ENCODE results near the gene CEP85. TPM values are rescaled to one million over a fixed set of nuclear protein-coding genes. Genes with fewer than 3 reads are reported as not detected.

Gene CEP85
- total RNA-seq, 5 donors from 2014 or later (not counting 1 experiment from before 2014, with no cell fraction given) = 14.2 to 28.5 (median 20.7) TPM

DNA sequence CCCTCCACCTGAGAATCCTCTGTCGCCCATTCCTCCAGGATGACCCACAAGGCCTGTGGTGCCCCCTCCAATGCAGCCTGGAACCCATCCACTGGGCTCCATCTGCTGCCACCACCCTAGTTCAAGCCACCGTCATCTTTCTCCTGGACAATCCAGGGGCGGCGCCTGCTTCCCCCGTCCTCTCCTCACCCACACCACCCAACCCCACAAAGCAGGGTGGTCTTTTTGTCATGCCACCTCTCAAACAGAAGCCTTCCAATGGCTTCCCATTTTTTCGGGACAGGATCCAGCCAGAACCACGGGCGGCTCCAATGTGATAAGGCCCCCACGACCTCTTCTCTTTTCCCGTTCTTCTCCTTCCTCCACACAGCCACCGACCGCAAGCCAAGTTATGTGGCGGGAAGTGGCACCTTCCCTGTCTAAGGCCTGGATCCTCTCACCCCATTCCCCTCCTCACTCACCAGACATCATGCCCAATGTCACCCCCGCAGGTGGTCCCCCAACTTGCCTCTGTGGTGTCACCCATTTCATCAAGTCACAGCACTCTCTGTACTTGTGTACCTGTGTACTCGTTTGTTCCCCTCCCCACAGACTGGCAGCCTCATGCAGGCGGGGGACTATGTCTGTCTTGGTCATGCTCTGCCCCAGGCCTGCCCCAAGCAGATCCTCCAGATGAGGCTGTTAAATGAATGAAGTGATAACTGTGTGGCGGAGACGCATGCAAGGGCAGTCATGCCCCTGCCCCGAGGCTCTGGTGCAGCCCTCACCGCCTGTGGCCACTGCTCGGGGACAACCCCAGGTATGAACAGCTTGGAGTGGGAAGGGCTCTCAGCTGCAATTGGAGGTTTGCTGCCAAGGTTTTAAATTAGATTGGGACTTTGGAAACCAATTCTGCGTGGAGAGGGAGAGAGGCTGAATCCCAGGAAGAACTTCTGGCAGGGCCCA is 61.5 kb downstream of the CEP85 start:
- Mint-ChIP-seq H3K4me1 (peaks cover 30 to 58% (median 56%) of the 10 kb centered on the region in 3 donors), H3K4me3 (no peak overlapping the region), H3K27ac (peak overlapping the region; percentile 67 to 86), H3K9me3 (no peaks in the 10 kb centered on the region), H3K36me3 (peaks cover 15% of the 10 kb centered on the region), H3K27me3 (no peaks in the 10 kb centered on the region)
- WGBS (ENCODE audit: insufficient coverage) = 97% methylated on average over 18 of the region's 22 CpGs
- Histone ChIP-seq H3K36me3 (ENCODE audit: control insufficient read depth in 2 of 2, extremely low read depth in 1 of 2, insufficient read depth in 1 of 2, low read length in 1 of 2) (peaks cover 0 to 6% of the 10 kb centered on the region in 2 donors), H3K27me3 (replicated peaks in 1 of 2; ENCODE audit: control insufficient read depth in 2 of 2, extremely low read depth in 1 of 2, insufficient read depth in 2 of 2, low read length in 1 of 2) (no peaks in the 10 kb centered on the region), H3K4me3 (ENCODE audit: control insufficient read depth in 1 of 2, extremely low read depth in 1 of 2, low read length in 1 of 2) (no peak overlapping the region), H3K9me3 (no peaks in the 10 kb centered on the region), H3K4me1 (ENCODE audit: control insufficient read depth in 1 of 2, extremely low read depth in 1 of 2, insufficient read depth in 2 of 2, low read length in 2 of 2) (peaks cover 13 to 41% of the 10 kb centered on the region in 2 experiments), H3K27ac (ENCODE audit: low read length) (no peak overlapping the region)
- ATAC-seq (replicated peaks in 1 of 4) = no peak
- CTCF ChIA-PET = no interaction called here
- POLR2A ChIA-PET = interaction anchor here in 1 of 2 donors (0.5 kb wide), 1 partner anchor 21 kb away, joined by 4 read pairs; no protein-coding TSS in a partner anchor
- no peak for DNase-seq

DNA sequence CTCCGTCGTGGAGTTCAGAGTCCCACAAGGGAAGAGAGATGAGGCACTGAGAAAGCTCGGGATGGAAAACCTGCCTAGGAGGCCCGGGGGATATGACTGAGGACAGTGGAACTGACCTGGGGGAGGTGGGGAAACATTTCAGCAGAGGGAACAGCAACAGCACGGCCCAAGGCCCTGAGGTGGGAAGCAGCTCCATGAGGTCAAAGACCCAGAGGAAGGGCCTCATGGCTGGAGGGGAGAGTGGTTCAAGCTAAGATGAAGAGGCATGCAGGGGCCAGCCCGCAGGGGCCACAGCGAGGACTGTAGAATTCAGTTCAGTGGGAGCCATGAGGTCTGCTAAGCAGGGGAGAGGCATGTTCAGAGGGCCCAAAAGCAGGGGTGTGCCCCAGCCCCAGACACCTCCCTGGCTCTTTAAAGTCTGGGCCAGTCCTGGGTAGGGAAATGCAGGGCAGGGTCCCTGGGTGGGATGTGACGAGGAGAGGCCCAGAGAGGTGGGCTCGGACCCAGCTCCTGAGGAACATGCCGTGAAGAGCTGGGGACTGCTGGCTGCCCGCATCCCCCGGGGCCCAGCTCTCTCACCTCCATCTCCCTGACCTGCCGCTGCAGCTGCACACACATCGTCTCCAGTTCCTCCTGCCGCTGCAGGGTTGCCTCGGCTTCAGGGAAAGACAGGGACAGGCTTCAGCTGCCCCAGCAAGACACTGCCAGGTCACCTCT is 62.5 kb downstream of the CEP85 start:
- H3K27me3 ChIP-seq (replicated peaks in 1 of 2; ENCODE audit: control insufficient read depth in 2 of 2, extremely low read depth in 1 of 2, insufficient read depth in 2 of 2, low read length in 1 of 2) = no peaks in the 10 kb centered on the region
- no peaks in the 10 kb centered on the region for H3K9me3 ChIP-seq
- Mint-ChIP-seq H3K9me3 (no peaks in the 10 kb centered on the region), H3K4me1 (peaks cover 20 to 51% (median 50%) of the 10 kb centered on the region in 3 donors), H3K36me3 (peaks cover 15% of the 10 kb centered on the region), H3K27me3 (no peaks in the 10 kb centered on the region), H3K4me3 (no peak overlapping the region), H3K27ac (peak overlapping the region in 1 of 2 donors; percentile 73)
- peaks cover 3 to 40% of the 10 kb centered on the region in 2 experiments for H3K4me1 ChIP-seq (ENCODE audit: control insufficient read depth in 1 of 2, extremely low read depth in 1 of 2, insufficient read depth in 2 of 2, low read length in 2 of 2)
- 85% methylated on average over 12 of the region's 16 CpGs for WGBS (ENCODE audit: insufficient coverage)
- DNase-seq (no peak), ATAC-seq (replicated peaks in 1 of 4) (no peak)
- ChIA-PET POLR2A (interaction anchor here in 1 of 2 donors (0.5 kb wide), 1 partner anchor 20 kb away, joined by 4 read pairs; no protein-coding TSS in a partner anchor), CTCF (interaction anchor here in 1 of 2 donors (0.6 kb wide), 1 partner anchor 22 kb away, joined by 5 read pairs; no protein-coding TSS in a partner anchor)
- no peak overlapping the region for H3K4me3 ChIP-seq (ENCODE audit: control insufficient read depth in 1 of 2, extremely low read depth in 1 of 2, low read length in 1 of 2)
- H3K27ac ChIP-seq (ENCODE audit: low read length) = no peak overlapping the region
- H3K36me3 ChIP-seq (ENCODE audit: control insufficient read depth in 2 of 2, extremely low read depth in 1 of 2, insufficient read depth in 1 of 2, low read length in 1 of 2) = peaks cover 0 to 8% of the 10 kb centered on the region in 2 donors

DNA sequence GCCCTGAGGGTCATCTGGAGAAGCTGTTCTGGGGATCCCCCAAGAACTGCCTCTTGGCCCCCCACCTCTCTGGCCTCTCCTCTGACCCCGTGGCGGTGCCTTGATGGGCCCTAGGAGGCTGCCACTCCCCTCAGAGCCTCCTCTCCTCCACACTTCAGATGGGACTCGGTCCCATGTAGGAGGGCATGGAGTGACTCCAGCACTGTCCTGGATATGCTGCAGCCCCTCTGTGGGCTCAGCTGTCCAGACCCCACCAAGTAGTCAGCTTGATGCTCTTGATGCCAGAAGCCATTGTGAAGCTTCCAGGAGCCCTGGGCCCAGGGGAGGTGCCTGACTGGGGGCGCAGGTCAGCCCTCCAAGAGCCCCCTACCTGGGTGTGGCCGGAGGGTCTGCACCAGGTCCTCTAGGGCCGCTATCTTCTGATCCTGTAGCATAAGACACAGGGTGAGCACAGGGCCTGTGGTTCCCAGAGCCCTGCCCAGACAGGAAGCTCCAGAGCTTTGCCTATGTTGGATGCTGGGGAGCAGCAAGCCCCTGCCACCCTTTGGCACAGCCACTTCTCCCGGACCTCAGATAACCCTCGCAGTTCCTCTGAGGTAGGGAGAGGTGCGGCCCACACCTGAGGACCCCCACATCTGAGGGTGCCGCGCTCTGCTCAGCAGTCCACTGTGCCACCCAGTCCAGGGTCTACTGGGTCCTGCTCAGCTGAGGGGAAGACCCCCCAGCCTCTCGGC is 63.2 kb downstream of the CEP85 start:
- WGBS (ENCODE audit: insufficient coverage) = 95% methylated on average over 10 of the region's 12 CpGs
- no peaks in the 10 kb centered on the region for H3K9me3 Mint-ChIP-seq
- H3K4me3 Mint-ChIP-seq = no peak overlapping the region
- H3K4me1 Mint-ChIP-seq = peaks cover 13 to 44% (median 42%) of the 10 kb centered on the region in 3 donors
- Histone ChIP-seq H3K27me3 (replicated peaks in 1 of 2; ENCODE audit: control insufficient read depth in 2 of 2, extremely low read depth in 1 of 2, insufficient read depth in 2 of 2, low read length in 1 of 2) (no peaks in the 10 kb centered on the region), H3K4me3 (ENCODE audit: control insufficient read depth in 1 of 2, extremely low read depth in 1 of 2, low read length in 1 of 2) (no peak overlapping the region), H3K9me3 (no peaks in the 10 kb centered on the region), H3K4me1 (ENCODE audit: control insufficient read depth in 1 of 2, extremely low read depth in 1 of 2, insufficient read depth in 2 of 2, low read length in 2 of 2) (peaks cover 0 to 33% of the 10 kb centered on the region in 2 experiments), H3K36me3 (ENCODE audit: control insufficient read depth in 2 of 2, extremely low read depth in 1 of 2, insufficient read depth in 1 of 2, low read length in 1 of 2) (peaks cover 0 to 9% of the 10 kb centered on the region in 2 donors), H3K27ac (ENCODE audit: low read length) (no peak overlapping the region)
- DNase-seq (no peak), ATAC-seq (replicated peaks in 1 of 4) (no peak)
- POLR2A ChIA-PET = no interaction called here
- H3K36me3 Mint-ChIP-seq = peaks cover 15% of the 10 kb centered on the region
- no peaks in the 10 kb centered on the region for H3K27me3 Mint-ChIP-seq
- CTCF ChIA-PET = interaction anchor here in 1 of 2 donors (1.1 kb wide), 1 partner anchor 8 kb away, joined by 4 read pairs; no protein-coding TSS in a partner anchor
- H3K27ac Mint-ChIP-seq = no peak overlapping the region

DNA sequence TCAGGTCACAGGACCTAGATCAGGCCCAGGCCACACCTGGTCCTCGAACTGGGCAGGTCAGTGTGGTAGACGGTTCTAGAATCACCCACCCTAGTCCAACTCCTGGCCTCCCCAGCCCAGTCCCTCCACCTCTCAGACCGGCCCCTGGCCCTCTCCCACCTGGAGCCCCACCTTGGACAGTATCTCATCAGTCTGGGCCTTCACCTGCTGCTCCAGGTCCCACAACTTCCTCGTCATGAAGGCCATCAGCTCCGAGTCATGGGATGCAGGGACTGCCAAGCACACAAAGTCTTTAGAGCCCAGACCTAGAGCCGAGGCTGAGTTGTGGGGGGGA is 63.8 kb downstream of the CEP85 start:
- no peaks in the 10 kb centered on the region for H3K9me3 Mint-ChIP-seq
- DNase-seq = no peak
- peaks cover 12 to 38% (median 38%) of the 10 kb centered on the region in 3 donors for H3K4me1 Mint-ChIP-seq
- no peak overlapping the region for H3K27ac ChIP-seq (ENCODE audit: low read length)
- ChIA-PET CTCF (interaction anchor here in 1 of 2 donors (1.1 kb wide), 1 partner anchor 9 kb away, joined by 4 read pairs; no protein-coding TSS in a partner anchor), POLR2A (no interaction called here)
- H3K4me1 ChIP-seq (ENCODE audit: control insufficient read depth in 1 of 2, extremely low read depth in 1 of 2, insufficient read depth in 2 of 2, low read length in 2 of 2) = peaks cover 0 to 28% of the 10 kb centered on the region in 2 experiments
- no peak for ATAC-seq (replicated peaks in 1 of 4)
- H3K27ac Mint-ChIP-seq = no peak overlapping the region
- H3K36me3 Mint-ChIP-seq = peaks cover 15% of the 10 kb centered on the region
- H3K4me3 Mint-ChIP-seq = no peak overlapping the region
- no peaks in the 10 kb centered on the region for H3K9me3 ChIP-seq
- peaks cover 0 to 9% of the 10 kb centered on the region in 2 donors for H3K36me3 ChIP-seq (ENCODE audit: control insufficient read depth in 2 of 2, extremely low read depth in 1 of 2, insufficient read depth in 1 of 2, low read length in 1 of 2)
- no peak overlapping the region for H3K4me3 ChIP-seq (ENCODE audit: control insufficient read depth in 1 of 2, extremely low read depth in 1 of 2, low read length in 1 of 2)
- H3K27me3 ChIP-seq (replicated peaks in 1 of 2; ENCODE audit: control insufficient read depth in 2 of 2, extremely low read depth in 1 of 2, insufficient read depth in 2 of 2, low read length in 1 of 2) = no peaks in the 10 kb centered on the region
- WGBS (ENCODE audit: insufficient coverage) = 83% methylated on average over 4 of the region's 6 CpGs
- no peaks in the 10 kb centered on the region for H3K27me3 Mint-ChIP-seq

DNA sequence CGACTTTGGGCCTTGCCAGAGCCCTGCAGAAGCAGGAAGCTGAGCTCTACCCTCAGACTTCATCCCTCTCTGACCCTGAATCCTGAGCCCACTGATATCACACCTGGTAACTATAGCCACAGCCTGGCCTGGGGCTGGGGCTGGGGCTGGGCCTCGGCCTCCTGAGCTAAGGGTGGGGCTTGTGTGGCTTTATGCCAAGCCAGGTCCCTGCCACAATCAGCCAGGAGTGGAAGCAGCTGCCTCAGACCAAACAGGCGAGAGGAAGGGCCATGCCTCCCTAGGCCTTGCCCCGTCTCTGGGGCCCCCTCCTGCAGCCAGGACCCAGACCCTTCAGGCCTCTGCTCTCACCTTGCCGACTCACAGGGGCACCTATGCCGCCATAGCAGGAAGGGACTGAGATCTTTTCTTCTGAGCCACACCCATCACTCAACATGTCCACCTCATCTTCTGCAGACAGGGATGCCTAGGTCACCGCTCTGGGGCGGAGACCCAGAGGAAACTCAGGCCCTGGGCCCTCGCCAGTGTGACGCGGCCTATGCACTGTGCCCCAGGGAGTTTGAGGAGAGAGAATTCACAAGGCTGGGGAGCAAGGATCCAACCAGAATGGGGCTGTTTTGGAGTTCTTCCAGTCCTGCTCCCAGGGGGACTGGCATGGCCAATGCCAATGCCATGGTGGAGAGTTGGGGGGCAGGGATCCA is 66.7 kb downstream of the CEP85 start:
- Histone ChIP-seq H3K36me3 (ENCODE audit: control insufficient read depth in 2 of 2, extremely low read depth in 1 of 2, insufficient read depth in 1 of 2, low read length in 1 of 2) (peaks cover 0 to 9% of the 10 kb centered on the region in 2 donors), H3K27me3 (replicated peaks in 1 of 2; ENCODE audit: control insufficient read depth in 2 of 2, extremely low read depth in 1 of 2, insufficient read depth in 2 of 2, low read length in 1 of 2) (no peaks in the 10 kb centered on the region), H3K27ac (ENCODE audit: low read length) (no peak overlapping the region), H3K4me1 (ENCODE audit: control insufficient read depth in 1 of 2, extremely low read depth in 1 of 2, insufficient read depth in 2 of 2, low read length in 2 of 2) (peaks cover 2 to 29% of the 10 kb centered on the region in 2 experiments), H3K4me3 (ENCODE audit: control insufficient read depth in 1 of 2, extremely low read depth in 1 of 2, low read length in 1 of 2) (no peak overlapping the region), H3K9me3 (no peaks in the 10 kb centered on the region)
- ChIA-PET CTCF (interaction anchor here in 1 of 2 donors (0.6 kb wide), 1 partner anchor 9 kb away, joined by 8 read pairs; no protein-coding TSS in a partner anchor), POLR2A (no interaction called here)
- Mint-ChIP-seq H3K4me3 (no peak overlapping the region), H3K36me3 (peaks cover 6% of the 10 kb centered on the region), H3K4me1 (peaks cover 7 to 35% (median 26%) of the 10 kb centered on the region in 3 donors), H3K27me3 (no peaks in the 10 kb centered on the region), H3K9me3 (no peaks in the 10 kb centered on the region), H3K27ac (peak overlapping the region; percentile 9 to 55)
- no peak for DNase-seq
- WGBS (ENCODE audit: insufficient coverage) = 88% methylated on average over 6 of the region's 11 CpGs
- ATAC-seq (replicated peaks in 1 of 4) = no peak

Data from T-cell (primary cell).